ENCODE measurements around the gene FSHR. TPM values are rescaled to one million over a fixed set of nuclear protein-coding genes. Genes with fewer than 3 reads are reported as not detected.

Gene FSHR
- total and polyA plus RNA-seq, 4 experiments from 2014 or later = not detected

DNA sequence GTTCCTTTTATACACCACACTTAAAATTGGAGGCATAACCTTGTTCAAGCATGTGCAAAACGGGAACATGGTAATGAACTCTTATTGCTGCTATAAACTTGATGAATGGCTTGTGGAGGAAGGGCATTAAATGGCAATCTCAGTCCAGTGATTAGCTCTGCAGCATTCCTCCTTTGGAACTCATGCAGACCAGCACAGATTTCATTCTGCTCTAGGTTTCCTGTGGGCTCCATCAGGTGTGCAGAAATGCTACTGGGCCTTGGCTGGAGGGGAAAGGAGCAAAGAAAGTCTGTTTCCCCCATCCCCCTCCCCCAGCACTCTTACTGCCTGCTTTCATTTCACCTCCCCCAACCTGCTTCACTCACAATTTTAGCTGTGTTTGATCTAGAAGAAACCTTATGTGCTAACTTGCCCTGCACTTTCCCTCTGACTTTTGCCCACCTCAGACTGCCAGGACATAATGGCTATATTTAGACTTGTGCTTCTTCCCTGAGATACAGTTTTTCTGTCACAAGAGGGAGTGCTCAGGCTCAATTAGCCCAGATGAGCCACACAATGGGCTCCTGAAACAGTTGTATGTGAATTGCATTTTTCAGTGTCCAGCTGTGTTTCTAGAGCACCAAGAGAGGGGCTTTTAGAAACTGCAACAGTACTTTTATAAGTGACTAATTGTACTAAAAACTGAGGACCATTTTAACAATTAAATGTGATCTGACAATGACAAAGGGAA is 109.8 kb downstream of the FSHR start:
- no peaks in the 10 kb centered on the region for H3K27me3 ChIP-seq (ENCODE audit: insufficient read depth, low read length)
- Mint-ChIP-seq H3K27ac (no peak overlapping the region), H3K27me3 (no peaks in the 10 kb centered on the region), H3K4me3 (no peak overlapping the region), H3K4me1 (no peaks in the 10 kb centered on the region), H3K9me3 (no peaks in the 10 kb centered on the region), H3K36me3 (no peaks in the 10 kb centered on the region)
- H3K4me1 ChIP-seq (ENCODE audit: insufficient read depth, low read length) = no peaks in the 10 kb centered on the region
- no peak overlapping the region for H3K27ac ChIP-seq (ENCODE audit: low read depth, low read length)
- H3K36me3 ChIP-seq (ENCODE audit: insufficient read depth, low read length) = no peaks in the 10 kb centered on the region
- no peaks in the 10 kb centered on the region for H3K9me3 ChIP-seq (ENCODE audit: control insufficient read depth in 1 of 2, low read length in 2 of 2)
- POLR2A ChIA-PET (ENCODE audit: partially characterized antibody) = no interaction called here
- intact Hi-C loops (cut with micrococcal nuclease) = no loop called here
- H3K4me3 ChIP-seq (ENCODE audit: low read length in 2 of 2) = no peak overlapping the region
- DNase-seq = no peak
- CTCF ChIA-PET (ENCODE audit: partially characterized antibody) = no interaction called here

DNA sequence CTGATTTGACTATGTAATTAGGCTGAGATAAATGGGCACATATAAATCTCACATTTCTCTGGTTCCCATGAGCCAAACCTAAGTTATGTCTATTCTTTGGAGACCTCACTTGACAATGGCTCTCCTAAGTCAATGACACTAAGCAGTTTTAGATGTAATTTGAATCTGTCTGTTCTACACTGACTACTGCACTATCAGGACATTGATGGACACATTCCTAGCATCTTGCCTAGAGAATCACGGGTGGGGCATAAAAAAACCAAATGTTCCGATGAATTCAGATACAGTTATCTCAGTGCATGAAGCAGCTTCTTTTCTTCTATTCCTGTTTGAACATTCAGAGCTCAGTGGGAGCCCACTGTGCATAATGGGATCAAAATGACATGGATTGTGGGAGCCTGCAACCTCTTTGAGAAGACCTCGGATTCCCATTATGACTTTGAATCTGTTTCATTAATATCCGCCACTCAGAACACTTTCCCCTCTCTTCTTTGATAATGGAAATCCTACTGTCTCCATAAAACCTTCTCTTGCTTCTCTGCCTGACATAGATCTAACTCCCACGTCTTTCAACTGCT is 110.8 kb downstream of the FSHR start:
- no peak overlapping the region for H3K27ac ChIP-seq (ENCODE audit: low read depth, low read length)
- CTCF ChIA-PET (ENCODE audit: partially characterized antibody) = no interaction called here
- no peaks in the 10 kb centered on the region for H3K27me3 ChIP-seq (ENCODE audit: insufficient read depth, low read length)
- no peaks in the 10 kb centered on the region for H3K9me3 Mint-ChIP-seq
- H3K4me1 Mint-ChIP-seq = no peaks in the 10 kb centered on the region
- no peak overlapping the region for H3K27ac Mint-ChIP-seq
- H3K9me3 ChIP-seq (ENCODE audit: control insufficient read depth in 1 of 2, low read length in 2 of 2) = no peaks in the 10 kb centered on the region
- H3K36me3 Mint-ChIP-seq = no peaks in the 10 kb centered on the region
- no peak overlapping the region for H3K4me3 ChIP-seq (ENCODE audit: low read length in 2 of 2)
- no peaks in the 10 kb centered on the region for H3K36me3 ChIP-seq (ENCODE audit: insufficient read depth, low read length)
- no peaks in the 10 kb centered on the region for H3K27me3 Mint-ChIP-seq
- POLR2A ChIA-PET (ENCODE audit: partially characterized antibody) = no interaction called here
- H3K4me1 ChIP-seq (ENCODE audit: insufficient read depth, low read length) = no peaks in the 10 kb centered on the region
- intact Hi-C loops (cut with micrococcal nuclease) = no loop called here
- no peak overlapping the region for H3K4me3 Mint-ChIP-seq
- no peak for DNase-seq

DNA sequence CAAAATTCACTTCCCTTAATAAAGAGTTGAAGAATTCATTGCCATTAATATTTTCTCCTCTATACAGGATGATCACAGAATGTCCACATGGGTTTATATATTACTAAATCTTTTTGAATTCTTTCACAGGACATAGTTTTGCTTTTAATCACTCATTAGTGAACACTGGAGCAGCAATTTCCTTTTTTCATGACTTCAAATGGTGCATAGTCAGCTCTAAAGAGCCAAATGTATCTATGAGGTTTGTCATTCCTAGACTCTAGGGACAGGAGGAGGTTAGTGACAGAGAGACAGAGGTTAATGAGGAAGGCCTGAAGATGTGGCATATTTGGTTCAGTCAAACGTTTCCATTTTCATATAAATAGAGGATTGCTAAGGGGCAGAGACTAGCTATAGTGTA is 111.8 kb downstream of the FSHR start:
- DNase-seq = no peak
- no peaks in the 10 kb centered on the region for H3K27me3 ChIP-seq (ENCODE audit: insufficient read depth, low read length)
- intact Hi-C loops (cut with micrococcal nuclease) = no loop called here
- Mint-ChIP-seq H3K4me3 (no peak overlapping the region), H3K27ac (no peak overlapping the region), H3K9me3 (peaks cover 0 to 2% (median 0%) of the 10 kb centered on the region in 8 donors), H3K36me3 (no peaks in the 10 kb centered on the region), H3K4me1 (no peaks in the 10 kb centered on the region), H3K27me3 (no peaks in the 10 kb centered on the region)
- H3K4me1 ChIP-seq (ENCODE audit: insufficient read depth, low read length) = no peaks in the 10 kb centered on the region
- H3K9me3 ChIP-seq (ENCODE audit: control insufficient read depth in 1 of 2, low read length in 2 of 2) = no peaks in the 10 kb centered on the region
- no peaks in the 10 kb centered on the region for H3K36me3 ChIP-seq (ENCODE audit: insufficient read depth, low read length)
- ChIA-PET CTCF (ENCODE audit: partially characterized antibody) (no interaction called here), POLR2A (ENCODE audit: partially characterized antibody) (no interaction called here)
- no peak overlapping the region for H3K27ac ChIP-seq (ENCODE audit: low read depth, low read length)
- H3K4me3 ChIP-seq (ENCODE audit: low read length in 2 of 2) = no peak overlapping the region

DNA sequence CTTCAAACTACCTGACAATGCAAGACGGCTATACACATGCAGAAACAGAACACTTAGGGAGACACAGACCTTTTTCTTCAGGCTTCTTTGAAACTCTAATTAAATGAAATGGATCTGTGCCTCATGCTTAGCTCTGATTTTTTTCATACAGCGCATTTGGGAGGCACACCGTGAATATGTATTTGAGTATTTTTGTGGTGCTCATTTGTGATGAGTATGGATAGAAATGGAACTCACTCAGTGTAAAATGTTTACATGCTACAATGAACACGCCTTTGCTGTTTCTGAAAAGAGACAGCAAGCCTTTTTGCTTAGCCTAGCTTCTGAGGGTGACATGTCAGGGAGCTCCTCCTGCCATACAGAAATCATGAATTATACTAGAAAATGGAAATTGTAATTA is 113.3 kb downstream of the FSHR start:
- Histone ChIP-seq H3K9me3 (ENCODE audit: control insufficient read depth in 1 of 2, low read length in 2 of 2) (no peaks in the 10 kb centered on the region), H3K4me3 (ENCODE audit: low read length in 2 of 2) (no peak overlapping the region), H3K27me3 (ENCODE audit: insufficient read depth, low read length) (no peaks in the 10 kb centered on the region), H3K36me3 (ENCODE audit: insufficient read depth, low read length) (no peaks in the 10 kb centered on the region), H3K27ac (ENCODE audit: low read depth, low read length) (no peak overlapping the region), H3K4me1 (ENCODE audit: insufficient read depth, low read length) (no peaks in the 10 kb centered on the region)
- ChIA-PET CTCF (ENCODE audit: partially characterized antibody) (interaction anchor here (1.0 kb wide), 1 partner anchor 10 kb away, joined by 3 read pairs; no protein-coding TSS in a partner anchor), POLR2A (ENCODE audit: partially characterized antibody) (no interaction called here)
- Mint-ChIP-seq H3K27ac (no peak overlapping the region), H3K9me3 (peaks cover 0 to 2% (median 0%) of the 10 kb centered on the region in 8 donors), H3K36me3 (no peaks in the 10 kb centered on the region), H3K4me1 (no peaks in the 10 kb centered on the region), H3K27me3 (no peaks in the 10 kb centered on the region), H3K4me3 (no peak overlapping the region)
- DNase-seq = no peak
- intact Hi-C loops (cut with micrococcal nuclease) = no loop called here

DNA sequence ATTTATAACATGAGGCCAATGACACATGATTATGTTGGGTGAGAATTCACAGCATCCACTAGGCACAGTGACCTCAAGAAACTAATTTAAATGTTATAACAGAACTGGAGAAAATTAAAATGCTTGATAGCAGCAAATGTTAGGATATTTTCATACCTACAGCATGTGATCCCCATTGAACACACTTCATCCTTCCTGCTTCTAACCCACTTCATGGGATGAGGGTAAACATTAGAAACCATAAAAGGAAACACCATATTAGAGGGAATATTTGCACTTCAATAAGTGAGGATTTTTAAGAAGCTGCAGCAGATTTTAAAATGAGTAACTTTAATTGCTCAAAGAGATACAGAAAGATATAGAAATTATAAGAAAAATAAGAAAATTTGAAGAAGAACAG is 117.1 kb downstream of the FSHR start:
- no peak overlapping the region for H3K27ac ChIP-seq (ENCODE audit: low read depth, low read length)
- no peaks in the 10 kb centered on the region for H3K4me1 ChIP-seq (ENCODE audit: insufficient read depth, low read length)
- H3K27me3 ChIP-seq (ENCODE audit: insufficient read depth, low read length) = no peaks in the 10 kb centered on the region
- no peak overlapping the region for H3K27ac Mint-ChIP-seq
- no peaks in the 10 kb centered on the region for H3K9me3 ChIP-seq (ENCODE audit: control insufficient read depth in 1 of 2, low read length in 2 of 2)
- peaks cover 0 to 2% of the 10 kb centered on the region in 2 donors for H3K27me3 Mint-ChIP-seq
- H3K36me3 Mint-ChIP-seq = no peaks in the 10 kb centered on the region
- intact Hi-C loops (cut with micrococcal nuclease) = no loop called here
- no peaks in the 10 kb centered on the region for H3K36me3 ChIP-seq (ENCODE audit: insufficient read depth, low read length)
- H3K4me3 ChIP-seq (ENCODE audit: low read length in 2 of 2) = no peak overlapping the region
- H3K4me1 Mint-ChIP-seq = no peaks in the 10 kb centered on the region
- no peak for DNase-seq
- peaks cover 0 to 2% (median 0%) of the 10 kb centered on the region in 8 donors for H3K9me3 Mint-ChIP-seq
- ChIA-PET POLR2A (ENCODE audit: partially characterized antibody) (no interaction called here), CTCF (ENCODE audit: partially characterized antibody) (no interaction called here)
- H3K4me3 Mint-ChIP-seq = no peak overlapping the region

DNA sequence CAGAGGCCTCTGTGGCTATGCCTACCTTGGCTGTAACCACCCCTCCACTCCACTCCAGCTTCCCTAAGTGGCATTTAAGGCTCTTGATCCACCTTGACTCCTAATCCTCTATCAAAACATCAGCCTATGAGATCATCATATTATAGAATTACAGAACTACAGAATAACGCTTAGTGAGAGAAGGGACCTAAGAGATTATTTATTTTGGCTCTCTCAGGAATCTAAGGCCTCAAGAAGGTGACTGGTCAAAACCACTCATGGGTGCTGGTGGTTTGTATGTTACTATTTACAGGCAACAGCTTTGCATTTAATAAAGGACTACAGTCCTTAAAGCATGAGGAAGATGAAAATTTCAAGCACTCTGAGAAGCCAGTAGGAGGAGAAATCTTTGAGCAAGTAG is 118.8 kb downstream of the FSHR start:
- no peaks in the 10 kb centered on the region for H3K4me1 ChIP-seq (ENCODE audit: insufficient read depth, low read length)
- no peak overlapping the region for H3K4me3 ChIP-seq (ENCODE audit: low read length in 2 of 2)
- intact Hi-C loops (cut with micrococcal nuclease) = no loop called here
- H3K9me3 ChIP-seq (ENCODE audit: control insufficient read depth in 1 of 2, low read length in 2 of 2) = no peaks in the 10 kb centered on the region
- ChIA-PET POLR2A (ENCODE audit: partially characterized antibody) (no interaction called here), CTCF (ENCODE audit: partially characterized antibody) (no interaction called here)
- no peak overlapping the region for H3K27ac ChIP-seq (ENCODE audit: low read depth, low read length)
- DNase-seq = no peak
- peaks cover 0 to 2% of the 10 kb centered on the region in 2 donors for H3K27me3 Mint-ChIP-seq
- H3K36me3 Mint-ChIP-seq = no peaks in the 10 kb centered on the region
- no peak overlapping the region for H3K4me3 Mint-ChIP-seq
- H3K27ac Mint-ChIP-seq = no peak overlapping the region
- peaks cover 0 to 2% (median 0%) of the 10 kb centered on the region in 8 donors for H3K9me3 Mint-ChIP-seq
- H3K4me1 Mint-ChIP-seq = no peaks in the 10 kb centered on the region
- H3K27me3 ChIP-seq (ENCODE audit: insufficient read depth, low read length) = no peaks in the 10 kb centered on the region
- H3K36me3 ChIP-seq (ENCODE audit: insufficient read depth, low read length) = no peaks in the 10 kb centered on the region

DNA sequence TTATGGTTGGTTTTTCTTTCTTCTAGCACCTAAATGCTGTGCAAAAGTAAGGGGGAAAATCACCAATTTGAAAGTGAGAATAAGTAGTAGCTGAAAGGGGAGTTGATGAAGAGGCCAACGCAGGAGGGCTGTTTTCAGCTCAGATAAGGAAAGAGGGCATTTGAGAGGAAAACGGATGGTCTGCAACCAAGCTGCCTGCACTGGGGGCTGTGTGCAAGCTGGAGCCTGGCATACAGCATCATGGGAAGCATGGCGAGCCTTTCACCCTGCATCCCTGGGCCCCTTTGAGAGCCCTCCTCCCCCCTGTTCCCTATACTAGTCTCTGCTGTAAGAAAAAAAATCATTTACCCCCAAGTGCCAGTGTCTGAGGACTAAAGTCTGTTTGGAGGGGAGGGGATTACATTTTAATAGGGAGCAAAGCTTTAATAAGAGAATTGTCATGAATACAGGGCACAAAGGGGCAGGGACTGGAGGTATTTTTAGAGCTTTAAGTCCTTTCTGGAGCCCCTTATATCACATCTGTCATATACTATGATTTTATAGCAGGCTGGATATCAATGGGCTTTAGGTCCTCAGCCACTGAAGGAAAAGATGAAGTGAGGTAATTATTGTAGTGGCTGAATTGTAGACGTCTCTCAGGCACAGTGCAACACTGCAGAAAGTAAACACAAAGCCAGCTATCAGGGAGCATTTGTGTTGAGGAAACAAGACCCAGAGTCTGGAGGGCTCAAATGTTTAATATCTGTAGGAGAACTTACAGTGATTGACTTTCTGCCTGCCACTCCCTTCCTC is 120.7 kb downstream of the FSHR start:
- Histone ChIP-seq H3K36me3 (ENCODE audit: insufficient read depth, low read length) (no peaks in the 10 kb centered on the region), H3K27ac (ENCODE audit: low read depth, low read length) (no peak overlapping the region), H3K27me3 (ENCODE audit: insufficient read depth, low read length) (no peaks in the 10 kb centered on the region), H3K4me3 (ENCODE audit: low read length in 2 of 2) (no peak overlapping the region), H3K9me3 (ENCODE audit: control insufficient read depth in 1 of 2, low read length in 2 of 2) (no peaks in the 10 kb centered on the region), H3K4me1 (ENCODE audit: insufficient read depth, low read length) (no peaks in the 10 kb centered on the region)
- intact Hi-C loops (cut with micrococcal nuclease) = no loop called here
- no peak for DNase-seq
- H3K27ac Mint-ChIP-seq = no peak overlapping the region
- ChIA-PET POLR2A (ENCODE audit: partially characterized antibody) (no interaction called here), CTCF (ENCODE audit: partially characterized antibody) (no interaction called here)
- no peaks in the 10 kb centered on the region for H3K36me3 Mint-ChIP-seq
- H3K4me1 Mint-ChIP-seq = no peaks in the 10 kb centered on the region
- no peak overlapping the region for H3K4me3 Mint-ChIP-seq
- H3K27me3 Mint-ChIP-seq = peaks cover 0 to 2% of the 10 kb centered on the region in 2 donors
- H3K9me3 Mint-ChIP-seq = peaks cover 0 to 2% (median 0%) of the 10 kb centered on the region in 8 donors
